IPS DF 6.9 (cell line): Measurements from ENCODE around the gene DNAJC15.

Experiments
- DNase-seq: peaks from one replicate; pipeline ENCODE4 v3.0.0-alpha.2; 2013; ENCODE audit warnings: low read depth, low spot score
- H3K27ac ChIP-seq: one replicate; pipeline ENCODE4 v1.5.1; 2013; ENCODE audit warnings: low read length, control low read depth
- H3K27me3 ChIP-seq: 2 replicates; pipeline ENCODE4 v1.6.1; 2013; ENCODE audit warnings: mild to moderate bottlenecking, low read length; ENCODE audit not compliant: control insufficient read depth, insufficient read depth
- H3K36me3 ChIP-seq: 2 replicates; pipeline ENCODE4 v1.6.1; 2013; ENCODE audit warnings: low read length; ENCODE audit not compliant: control insufficient read depth, insufficient read depth
- H3K4me1 ChIP-seq: 2 replicates; pipeline ENCODE4 v1.6.1; 2013; ENCODE audit warnings: low read length; ENCODE audit not compliant: control insufficient read depth, insufficient read depth
- H3K4me3 ChIP-seq: 2 replicates; pipeline ENCODE4 v1.5.1; 2013; ENCODE audit warnings: mild to moderate bottlenecking, low read length
- H3K9me3 ChIP-seq: 2 replicates; pipeline ENCODE4 v1.6.1; 2013; ENCODE audit warnings: low read length, inconsistent platforms; ENCODE audit not compliant: control insufficient read depth, insufficient read depth
- WGBS: extraction: QIAGEN DNeasy Blood & Tissue Kit; methylation state at CpG from one replicate; pipeline ENCODE4 v1.1.7; 2013; ENCODE audit warnings: mixed read lengths, missing lambda C conversion rate; ENCODE audit not compliant: insufficient read length, insufficient coverage; 5-methylcytosine and 5-hydroxymethylcytosine counted together

Gene DNAJC15

DNA sequence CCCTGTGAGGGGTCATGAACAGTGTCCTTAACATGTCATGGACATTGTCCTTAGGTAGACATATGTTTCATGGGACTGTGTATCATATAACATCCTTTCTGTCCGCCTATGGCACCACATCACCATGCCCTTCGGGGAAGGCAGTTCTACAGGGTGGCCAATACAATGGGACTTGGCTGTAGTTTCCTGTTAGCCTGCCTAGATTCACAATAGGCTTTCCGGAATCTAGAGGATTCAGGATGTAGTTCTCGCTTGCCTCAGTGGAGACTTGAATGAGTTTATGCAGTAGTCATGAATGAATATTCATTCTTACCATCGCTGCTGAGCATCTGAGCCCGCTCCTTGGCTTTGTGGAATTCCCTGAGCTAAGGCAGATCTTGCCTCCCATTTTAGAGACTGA is 100.5 kb downstream of the DNAJC15 start:
- H3K4me3 ChIP-seq: no peak overlapping the region
- H3K4me1 ChIP-seq: peaks cover 2% of the 10 kb centered on the region; the same call in 1 of the 2 replicates
- DNase-seq: no peak
- no CpG with 5 or more reads among the region's 6 CpGs for WGBS
- no peaks in the 10 kb centered on the region for H3K9me3 ChIP-seq
- H3K27ac ChIP-seq: no peak overlapping the region
- no peaks in the 10 kb centered on the region for H3K36me3 ChIP-seq
- H3K27me3 ChIP-seq: no peaks in the 10 kb centered on the region

GRCh38 chr13:43124490-43124889 is 101.1 kb downstream of the DNAJC15 start:
- Histone ChIP-seq H3K27ac (no peak overlapping the region), H3K36me3 (no peaks in the 10 kb centered on the region), H3K9me3 (no peaks in the 10 kb centered on the region), H3K4me1 (peaks cover 2% of the 10 kb centered on the region; the same call in 1 of the 2 replicates), H3K27me3 (no peaks in the 10 kb centered on the region), H3K4me3 (no peak overlapping the region)
- DNase-seq: no peak
- no CpG with 5 or more reads among the region's 8 CpGs for WGBS

DNA sequence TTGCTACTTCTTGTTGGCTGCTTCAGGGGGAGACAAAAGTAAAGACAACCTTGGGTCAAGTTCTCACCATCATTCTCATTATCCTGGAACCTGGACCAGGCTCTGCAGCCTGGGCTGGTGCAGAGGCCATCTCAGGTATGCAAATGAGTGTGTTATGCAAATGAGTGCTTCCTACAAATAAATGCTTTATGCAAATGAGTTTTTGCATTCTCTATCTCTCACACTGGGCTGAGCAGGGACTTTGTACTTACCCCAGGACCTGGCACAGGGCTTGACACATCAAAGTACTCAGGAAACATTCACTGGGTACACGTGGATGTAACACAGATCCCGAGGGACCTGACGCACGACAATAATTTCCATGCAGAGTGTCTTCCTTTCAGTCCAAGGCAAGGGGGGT is 103.0 kb downstream of the DNAJC15 start:
- Histone ChIP-seq H3K27me3 (no peaks in the 10 kb centered on the region), H3K4me3 (no peak overlapping the region), H3K27ac (no peak overlapping the region), H3K36me3 (no peaks in the 10 kb centered on the region), H3K9me3 (no peaks in the 10 kb centered on the region), H3K4me1 (peaks cover 2% of the 10 kb centered on the region; the same call in 1 of the 2 replicates)
- WGBS: no CpG with 5 or more reads among the region's 4 CpGs
- DNase-seq: no peak

- no peak for DNase-seq
- Histone ChIP-seq H3K36me3 (no peaks in the 10 kb centered on the region), H3K4me3 (no peak overlapping the region), H3K27me3 (no peaks in the 10 kb centered on the region), H3K9me3 (no peaks in the 10 kb centered on the region), H3K27ac (no peak overlapping the region), H3K4me1 (peaks cover 5% of the 10 kb centered on the region)
- WGBS: no CpG with 5 or more reads among the region's 9 CpGs
Measured at GRCh38 chr13:43127103-43127798, 103.9 kb downstream of the DNAJC15 start.

GRCh38 chr13:43127827-43128226 is 104.4 kb downstream of the DNAJC15 start:
- DNase-seq: no peak
- Histone ChIP-seq H3K36me3 (no peaks in the 10 kb centered on the region), H3K4me3 (no peak overlapping the region), H3K4me1 (peaks cover 5% of the 10 kb centered on the region), H3K27ac (no peak overlapping the region), H3K9me3 (no peaks in the 10 kb centered on the region), H3K27me3 (no peaks in the 10 kb centered on the region)
- WGBS: no CpG with 5 or more reads among the region's 3 CpGs

DNA sequence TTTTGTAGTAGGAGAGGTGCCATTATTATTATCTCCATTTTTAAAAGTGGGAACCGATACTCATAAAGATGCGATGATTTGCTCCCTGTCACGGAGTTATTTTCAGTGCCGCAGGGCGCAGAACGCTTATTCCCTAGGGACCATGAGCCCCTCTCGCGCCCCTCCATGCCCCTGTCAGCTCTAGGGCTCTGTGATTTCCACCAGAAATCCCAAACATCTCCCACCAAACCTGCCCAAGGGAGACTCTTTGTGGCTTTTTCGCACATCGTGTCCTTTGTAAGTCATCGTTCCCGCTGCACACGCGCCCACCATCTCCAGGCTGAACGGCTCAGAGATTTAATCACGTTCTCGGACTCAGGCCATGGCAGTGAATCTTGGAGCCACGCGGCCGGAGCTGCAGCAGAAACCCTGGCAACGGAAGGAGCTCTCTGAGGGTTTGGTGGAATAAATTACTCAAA is 105.1 kb downstream of the DNAJC15 start:
- Histone ChIP-seq H3K9me3 (no peaks in the 10 kb centered on the region), H3K27ac (no peak overlapping the region), H3K36me3 (no peaks in the 10 kb centered on the region), H3K27me3 (no peaks in the 10 kb centered on the region), H3K4me3 (no peak overlapping the region), H3K4me1 (peaks cover 5% of the 10 kb centered on the region)
- no peak for DNase-seq
- whole genome bisulfite sequencing: no CpG with 5 or more reads among the region's 21 CpGs

DNA sequence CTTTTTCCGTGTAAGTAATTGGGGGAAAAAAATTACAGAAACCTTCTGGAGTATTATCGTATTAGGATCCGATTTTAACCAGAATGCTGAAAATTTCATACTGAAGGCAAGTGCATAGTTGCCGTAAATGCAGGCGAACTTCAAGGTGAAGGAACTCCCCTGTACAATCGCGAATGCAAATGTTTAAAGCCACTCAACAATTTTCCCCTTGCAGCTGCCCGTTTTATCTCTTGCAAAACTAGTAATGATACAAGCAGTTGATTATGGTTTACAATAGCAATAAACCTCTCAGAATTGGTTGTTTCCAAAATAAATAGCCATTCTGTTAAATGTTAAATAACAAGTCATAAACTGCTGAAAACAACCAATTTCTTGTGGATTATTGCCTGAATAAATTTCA is 105.7 kb downstream of the DNAJC15 start:
- H3K4me3 ChIP-seq: no peak overlapping the region
- no CpG with 5 or more reads among the region's 8 CpGs for WGBS
- H3K4me1 ChIP-seq: peaks cover 5% of the 10 kb centered on the region
- H3K27ac ChIP-seq: no peak overlapping the region
- no peaks in the 10 kb centered on the region for H3K27me3 ChIP-seq
- H3K9me3 ChIP-seq: no peaks in the 10 kb centered on the region
- H3K36me3 ChIP-seq: no peaks in the 10 kb centered on the region
- no peak for DNase-seq

GRCh38 chr13:43129511-43130110 is 106.2 kb downstream of the DNAJC15 start:
- DNase-seq: no peak
- Histone ChIP-seq H3K27ac (no peak overlapping the region), H3K4me1 (peaks cover 5% of the 10 kb centered on the region), H3K4me3 (no peak overlapping the region), H3K9me3 (no peaks in the 10 kb centered on the region), H3K36me3 (no peaks in the 10 kb centered on the region), H3K27me3 (no peaks in the 10 kb centered on the region)
- WGBS: 100% methylated on average over 1 of the region's 3 CpGs

- Histone ChIP-seq H3K4me1 (peaks cover 3% of the 10 kb centered on the region; the same call in 1 of the 2 replicates), H3K27me3 (no peaks in the 10 kb centered on the region), H3K9me3 (no peaks in the 10 kb centered on the region), H3K27ac (no peak overlapping the region), H3K4me3 (no peak overlapping the region), H3K36me3 (no peaks in the 10 kb centered on the region)
- no CpG with 5 or more reads among the region's 4 CpGs for WGBS
- DNase-seq: peak; percentile 67
Measured at GRCh38 chr13:43132257-43132656, 108.9 kb downstream of the DNAJC15 start.

DNA sequence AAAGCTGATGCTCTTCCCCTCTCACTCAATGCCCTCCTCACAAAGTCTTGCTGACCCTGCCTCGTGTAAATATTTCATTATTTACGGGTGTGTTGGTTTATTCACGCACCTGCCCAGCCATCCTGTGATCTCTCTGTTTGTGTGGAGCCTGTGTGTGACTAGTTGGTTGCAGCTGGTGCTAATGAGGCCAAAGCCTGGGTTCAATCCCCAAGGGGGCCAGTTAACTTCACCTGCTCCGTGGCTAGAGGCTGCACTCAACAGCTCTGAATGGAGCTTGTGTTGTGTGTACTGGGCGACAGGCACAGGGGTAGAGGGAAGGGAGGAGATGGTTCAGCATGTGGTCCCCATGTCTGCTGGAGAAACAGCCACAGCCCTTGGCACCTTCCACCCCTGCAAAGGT is 109.5 kb downstream of the DNAJC15 start:
- Histone ChIP-seq H3K9me3 (no peaks in the 10 kb centered on the region), H3K4me3 (no peak overlapping the region), H3K4me1 (peaks cover 3% of the 10 kb centered on the region; the same call in 1 of the 2 replicates), H3K36me3 (no peaks in the 10 kb centered on the region), H3K27me3 (no peaks in the 10 kb centered on the region), H3K27ac (no peak overlapping the region)
- DNase-seq: no peak
- WGBS: no CpG with 5 or more reads among the region's 5 CpGs
